NCI-H2227 (cell line): ENCODE measurements around the gene KRTAP27-1.

ENCODE experiments used
- DNase-seq: peaks from one replicate; lab custom pipeline; 2025; ENCODE audit not compliant: unreplicated experiment; lab: John Stamatoyannopoulos, UW

KRTAP27-1 gene

GRCh38 chr21:30305136-30305535, 32.4 kb downstream of the KRTAP27-1 start:
- no peak for DNase-seq

- no peak for DNase-seq
Measured at GRCh38 chr21:30289215-30289614, 48.3 kb downstream of the KRTAP27-1 start, which contains the start of gene KRTAP25-1. Gene KRTAP25-1, minus strand, starts transcription at chr21:30289514. Its CDS starts 24 bp downstream, at chr21:30289490.
